NCI-H446 (cell line): ENCODE data around the gene COMMD2.

Experiments used
- DNase-seq, 2 experiments: peaks; one replicate each; lab custom pipeline; 2025; lab: John Stamatoyannopoulos, UW

COMMD2 gene

DNA sequence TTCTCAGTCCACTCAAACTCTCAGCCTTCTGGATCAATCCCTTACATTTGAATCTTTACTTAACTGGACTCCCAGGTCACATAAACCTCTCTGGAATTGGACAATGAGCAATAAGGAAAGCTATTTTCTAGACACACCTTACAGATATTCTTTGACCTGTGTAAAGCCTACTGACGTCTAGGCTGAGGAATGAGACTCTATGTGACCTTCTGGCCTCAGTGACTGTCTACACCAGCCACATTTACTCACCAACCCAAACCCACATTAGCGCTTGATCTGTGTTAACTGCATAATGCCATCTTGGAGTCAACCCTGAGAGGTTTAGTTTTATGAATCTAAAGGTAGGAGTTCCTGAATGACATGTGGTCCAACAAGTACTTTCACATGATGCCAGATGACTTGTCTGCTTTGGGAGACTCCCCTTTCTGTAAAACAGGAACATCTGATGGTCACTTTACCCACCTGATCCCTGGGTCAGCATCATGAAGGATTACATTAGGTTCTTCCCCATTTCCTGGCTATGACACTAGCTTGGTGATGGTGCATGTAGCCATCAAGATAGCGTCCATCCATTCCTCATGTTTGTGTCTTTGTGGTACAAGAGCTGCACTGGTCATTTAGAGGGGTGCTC is 11.4 kb upstream of the COMMD2 start:
- no peak for DNase-seq

DNA sequence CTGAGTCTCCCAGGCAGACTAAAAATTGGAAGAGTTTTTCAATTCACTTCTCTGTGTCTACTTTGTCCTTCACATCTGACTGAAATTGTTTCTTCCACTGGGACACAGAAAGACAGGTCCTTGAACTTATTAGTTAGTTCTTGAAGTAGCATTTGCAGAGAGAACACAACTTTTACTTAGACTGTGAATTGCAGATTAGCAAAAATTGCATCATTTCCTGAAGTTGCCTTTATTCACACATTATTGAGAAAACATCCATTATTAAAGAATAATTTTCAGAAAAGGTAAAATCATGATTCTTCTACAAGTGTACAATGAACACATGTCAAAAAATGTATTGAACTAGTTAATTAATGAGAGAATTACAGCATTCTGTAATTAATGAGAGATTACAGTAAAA is 1.4 kb upstream of the COMMD2 start:
- no peak for DNase-seq

DNA sequence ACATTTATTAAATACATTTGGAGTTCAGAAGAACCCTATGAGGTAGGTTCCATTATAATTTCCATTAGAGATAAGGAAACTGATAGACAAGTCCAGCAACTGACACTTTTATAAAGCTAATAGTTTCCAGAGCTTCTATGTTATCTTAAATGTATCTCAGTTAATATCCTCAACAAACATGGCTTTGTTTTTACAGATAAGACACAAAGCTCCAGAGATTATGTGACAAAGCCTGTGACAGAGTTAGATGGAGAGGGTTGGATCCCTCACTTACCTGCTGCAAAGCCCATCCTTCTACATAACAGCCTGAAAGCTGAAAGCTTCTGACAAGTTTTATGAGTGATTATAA is 473 bp upstream of the COMMD2 start:
- DNase-seq, result no peak

DNA sequence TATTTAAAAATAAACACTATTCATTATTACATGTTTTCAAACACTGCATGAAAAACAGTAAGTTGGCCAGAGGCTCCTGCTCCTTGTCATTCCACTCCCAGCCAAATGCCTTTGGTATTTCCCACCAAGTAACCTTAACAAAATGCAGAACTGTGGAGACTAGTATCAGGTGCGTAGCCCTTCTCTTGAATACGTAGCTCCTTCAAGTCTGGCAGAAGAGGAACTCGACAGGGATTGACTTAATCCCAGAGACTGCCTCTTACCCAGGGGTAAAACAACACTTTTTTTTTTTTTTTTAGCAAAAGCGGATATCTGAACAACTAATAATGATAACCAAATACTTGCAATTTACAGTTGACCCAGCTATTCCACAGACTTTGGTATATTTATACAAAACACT is 738 bp downstream of the COMMD2 start:
- DNase-seq, result no peak

DNA sequence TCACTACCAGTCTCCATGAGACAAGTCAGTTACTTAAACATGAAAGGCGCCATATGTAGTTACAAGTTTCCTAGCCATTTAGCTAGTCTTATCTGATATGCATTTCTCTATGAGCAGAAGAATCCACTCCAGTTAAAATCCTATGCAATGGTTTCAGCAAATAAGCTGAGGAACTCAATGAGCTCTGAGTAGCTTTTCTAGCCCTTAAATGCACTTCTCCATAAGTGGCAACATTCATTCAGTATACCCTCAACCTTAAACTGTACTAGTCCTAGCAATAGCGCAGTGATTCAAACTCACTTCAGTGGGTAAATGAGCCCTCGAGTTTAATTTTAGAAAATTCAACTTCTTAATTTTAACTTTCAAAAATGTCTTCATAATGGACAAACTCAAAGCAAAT is 7.7 kb downstream of the COMMD2 start:
- no peak for DNase-seq

DNA sequence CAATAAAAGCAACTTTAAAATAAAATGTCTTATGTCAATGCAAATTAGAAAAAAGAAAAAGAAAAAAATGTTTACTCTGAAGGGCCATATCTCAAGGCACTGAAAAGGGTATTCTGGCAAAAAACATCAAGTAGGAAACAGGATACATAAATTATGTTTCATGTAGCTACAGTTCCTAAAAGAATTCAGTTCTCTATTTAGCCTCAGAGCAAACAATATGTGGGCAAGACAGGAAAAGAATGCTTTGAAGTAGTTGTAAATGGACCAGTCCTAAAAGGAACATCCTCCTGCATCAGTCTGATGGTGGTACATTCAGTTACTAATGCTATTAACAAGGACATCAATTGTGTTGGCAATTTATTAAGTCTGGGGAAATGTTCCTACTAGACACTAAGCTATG is 8.1 kb downstream of the COMMD2 start:
- DNase-seq, result no peak

DNA sequence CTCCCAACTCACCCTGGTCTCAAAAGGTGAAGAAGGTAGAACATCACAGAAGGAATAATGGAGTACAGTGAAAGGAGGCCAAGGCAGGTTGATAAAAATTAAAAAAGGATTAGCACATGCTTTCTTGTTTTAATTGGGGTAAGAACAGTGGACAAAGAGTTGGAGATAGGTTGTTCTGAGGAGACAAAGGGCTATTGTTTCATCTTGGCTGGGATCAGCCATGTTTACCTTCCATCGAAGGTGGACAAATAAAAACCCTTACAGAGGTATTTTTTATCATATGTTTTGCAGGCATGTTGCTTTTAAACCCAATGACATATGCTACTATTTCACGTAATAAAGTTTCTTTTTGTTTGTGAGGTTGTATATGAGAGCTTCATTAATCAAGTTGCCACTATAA is 12.9 kb downstream of the COMMD2 start:
- DNase-seq, result no peak

DNA sequence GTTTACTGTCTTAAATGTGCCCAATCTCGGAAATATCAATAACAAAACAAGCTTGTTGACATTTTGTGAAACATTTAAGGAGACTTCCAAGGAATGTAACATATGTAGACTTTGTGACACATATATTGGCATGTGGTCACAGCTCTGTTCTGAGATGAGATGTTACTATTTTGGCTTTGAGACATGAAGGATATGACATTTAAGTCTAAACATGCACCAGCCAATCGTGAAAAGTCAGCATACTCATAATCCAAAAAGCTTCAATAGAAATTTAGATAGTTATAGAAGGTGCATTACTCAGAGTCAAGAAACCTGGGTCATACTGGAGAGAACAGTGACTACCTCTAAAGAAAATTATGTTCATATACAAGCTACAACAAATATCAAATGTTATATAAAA is 13.4 kb downstream of the COMMD2 start:
- DNase-seq, result no peak

DNA sequence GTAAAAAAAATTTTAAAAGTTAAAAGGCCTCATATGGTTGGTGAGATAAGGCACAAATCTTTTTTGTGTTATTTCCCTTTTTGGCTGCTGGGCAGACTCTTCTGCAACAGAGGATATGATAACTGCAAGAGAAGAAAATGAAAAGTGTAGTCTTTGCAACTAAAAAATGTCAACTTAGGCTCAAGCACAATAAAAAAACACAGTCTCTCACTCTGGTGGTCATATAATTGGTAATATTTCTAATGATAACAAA is 15.4 kb downstream of the COMMD2 start:
- no peak for DNase-seq

DNA sequence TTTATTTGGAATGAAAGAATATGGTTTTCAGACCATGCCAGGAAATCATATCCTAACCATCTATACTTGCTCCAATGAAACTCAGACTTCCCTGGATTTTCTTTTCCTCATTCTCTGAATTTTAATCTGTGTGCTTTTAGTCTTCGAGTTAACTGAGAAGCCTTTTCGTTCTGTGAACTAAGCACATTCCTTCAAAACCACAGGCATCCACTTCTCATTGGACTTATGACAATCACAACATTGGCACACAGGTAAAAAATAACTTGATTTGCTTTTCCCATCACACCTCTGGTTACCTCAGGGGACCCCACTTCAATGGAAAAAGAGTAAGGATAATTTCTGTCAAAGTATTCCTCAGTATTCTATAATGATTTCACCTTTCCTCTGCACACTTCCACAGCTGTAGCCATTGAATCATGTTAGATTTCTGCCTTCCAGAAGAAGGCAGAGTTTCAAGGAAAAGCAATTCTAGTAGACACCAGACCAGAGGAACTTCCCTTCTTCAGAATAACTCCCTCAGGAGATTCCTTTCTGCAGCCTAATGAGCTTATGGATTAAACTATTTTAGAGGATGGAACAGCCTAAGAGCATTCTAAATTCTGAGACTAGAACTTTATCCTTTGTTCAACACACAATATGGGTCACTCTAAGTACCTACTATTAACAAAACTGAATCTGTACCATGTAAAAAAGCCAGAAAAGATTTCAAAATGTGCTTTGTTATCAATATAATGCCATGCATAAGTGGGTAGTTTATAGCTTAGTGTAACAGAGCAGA is 15.9 kb downstream of the COMMD2 start:
- no peak for DNase-seq

DNA sequence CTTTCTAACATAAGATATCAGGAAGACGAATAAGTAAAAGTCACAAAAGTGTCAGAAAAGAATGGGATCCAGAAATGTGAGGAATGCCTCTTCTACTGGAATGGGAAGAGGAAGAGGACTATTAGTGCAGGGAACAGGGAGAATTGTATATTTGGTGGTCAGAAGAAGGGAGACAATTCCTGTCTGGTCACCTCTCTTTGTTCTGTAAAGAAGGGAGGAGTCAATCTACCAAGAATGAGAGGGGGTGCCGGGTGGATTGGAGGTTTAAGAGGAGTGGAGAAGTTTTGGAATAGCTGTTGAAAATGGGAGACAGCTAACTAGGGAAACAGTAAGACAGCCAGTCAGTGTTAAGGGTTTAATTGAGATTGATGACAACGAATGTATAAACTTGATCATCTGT is 20.1 kb downstream of the COMMD2 start:
- DNase-seq, result no peak

DNA sequence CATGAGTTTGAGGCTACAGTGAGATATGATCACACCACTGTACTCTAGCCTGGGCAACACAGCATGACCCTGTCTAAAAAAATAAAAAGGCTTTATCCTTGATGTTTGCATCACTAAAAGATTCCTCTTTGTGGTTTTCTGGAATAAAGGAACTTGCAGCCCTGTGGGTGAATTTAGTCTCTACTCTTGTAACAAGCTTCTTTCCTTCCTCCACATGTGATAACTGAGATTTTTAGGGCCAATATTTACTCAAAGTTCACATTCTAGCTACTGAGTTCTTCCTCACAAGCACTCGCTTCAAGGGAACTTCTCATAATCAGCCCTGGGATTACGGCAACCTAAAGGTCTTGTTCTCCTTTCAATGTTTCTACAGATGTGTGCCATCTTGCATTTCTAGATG is 24.6 kb downstream of the COMMD2 start:
- DNase-seq, result no peak

DNA sequence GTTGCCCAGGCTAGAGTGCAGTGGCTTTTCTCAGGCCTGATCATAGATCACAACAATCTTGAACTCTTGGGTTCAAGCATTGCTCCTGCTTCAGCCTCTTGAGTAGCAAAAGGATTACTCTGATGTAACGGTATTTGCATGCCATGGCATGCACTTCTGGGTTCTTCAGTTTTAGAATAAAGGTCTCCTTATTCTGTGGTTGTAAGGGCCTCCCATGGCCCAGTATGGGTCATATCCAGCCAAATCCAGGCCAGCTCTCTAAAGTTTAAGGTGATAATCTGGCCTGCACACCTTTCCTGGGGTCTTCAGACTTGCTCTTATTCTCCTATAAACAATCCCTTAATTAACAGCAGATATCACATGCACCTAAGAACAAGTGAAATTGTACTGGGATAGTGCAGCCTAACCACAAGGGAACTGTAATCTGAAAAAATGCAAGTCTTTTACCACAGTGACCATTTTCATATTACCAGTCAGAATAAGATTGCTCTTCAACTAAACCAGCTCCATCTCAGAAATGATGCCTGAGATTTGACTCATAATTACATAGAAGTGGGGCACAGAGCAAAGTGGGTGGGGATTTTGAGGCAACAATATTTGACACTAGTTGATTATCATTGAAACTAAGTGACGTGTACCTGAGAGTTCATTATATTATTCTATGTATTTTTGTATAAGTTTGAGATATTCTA is 25.4 kb downstream of the COMMD2 start:
- no peak for DNase-seq

DNA sequence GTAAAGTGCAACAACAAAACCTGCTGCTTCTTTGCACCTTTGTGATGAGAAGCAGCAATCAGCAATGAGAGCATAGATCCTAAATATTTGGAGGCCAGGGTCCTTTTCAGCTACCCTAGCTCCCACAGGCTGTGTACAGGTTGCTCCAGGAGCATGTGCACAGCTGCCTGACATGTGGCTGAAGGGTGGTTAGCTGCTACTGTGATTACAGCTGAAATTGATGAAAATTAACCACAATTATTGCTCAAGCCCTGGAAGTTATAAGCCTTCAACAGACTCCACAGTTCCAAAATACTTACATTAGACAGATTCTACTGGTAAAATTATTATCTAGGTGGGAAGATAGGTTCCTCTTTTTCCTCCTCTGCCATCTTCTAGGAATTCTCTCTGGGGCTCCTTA is 28.5 kb downstream of the COMMD2 start:
- DNase-seq, result no peak

DNA sequence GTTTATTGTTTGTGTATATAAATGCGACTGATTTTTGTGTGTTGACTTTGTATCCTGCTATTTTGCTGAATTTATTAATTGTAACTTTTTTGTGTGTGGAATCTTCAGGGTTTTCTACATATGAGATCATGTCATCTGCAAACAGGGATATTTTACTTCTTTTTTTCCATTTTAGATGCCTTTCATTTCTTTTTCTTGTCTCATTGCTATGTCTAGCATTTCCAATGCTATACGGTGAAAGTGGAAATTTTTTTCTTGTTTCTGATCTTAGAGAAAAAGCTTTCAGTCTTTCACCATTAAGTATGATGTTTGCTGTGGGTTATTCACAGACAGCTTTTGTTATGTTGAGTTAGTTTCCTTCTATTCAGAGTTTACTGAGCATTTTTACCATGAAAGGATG is 31.4 kb downstream of the COMMD2 start:
- DNase-seq, result no peak

DNA sequence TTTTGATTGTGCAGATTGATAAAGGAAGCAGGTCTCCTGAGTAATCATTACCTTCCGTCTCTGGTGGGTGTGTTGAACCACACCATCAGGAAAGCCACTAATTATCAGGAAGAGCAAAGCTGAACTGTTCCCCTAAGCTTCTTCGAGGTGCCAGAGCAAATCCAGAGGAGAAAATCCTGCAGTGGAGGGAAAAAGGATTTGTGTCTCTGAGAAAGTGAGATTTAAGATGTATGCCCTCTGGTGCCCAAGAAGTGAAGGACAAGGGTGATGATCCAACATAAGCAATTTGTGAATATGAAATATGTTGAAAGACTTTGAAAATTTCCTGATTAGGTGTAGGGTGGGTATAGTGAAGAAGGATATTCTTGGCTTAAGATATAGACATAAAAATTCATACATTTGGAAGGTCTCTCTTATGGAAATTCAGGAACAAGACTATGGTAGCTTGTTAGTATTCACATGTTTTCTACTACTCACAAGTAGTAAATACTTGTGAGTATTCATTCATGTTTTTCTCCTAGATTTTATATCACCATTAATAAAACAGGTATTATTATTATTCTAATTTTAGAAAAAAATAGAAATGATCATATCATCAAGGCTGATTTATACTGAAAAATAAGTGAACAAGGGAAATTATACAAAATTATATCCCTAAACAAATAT is 34.8 kb downstream of the COMMD2 start:
- peak; percentile 80 to 90 for DNase-seq

DNA sequence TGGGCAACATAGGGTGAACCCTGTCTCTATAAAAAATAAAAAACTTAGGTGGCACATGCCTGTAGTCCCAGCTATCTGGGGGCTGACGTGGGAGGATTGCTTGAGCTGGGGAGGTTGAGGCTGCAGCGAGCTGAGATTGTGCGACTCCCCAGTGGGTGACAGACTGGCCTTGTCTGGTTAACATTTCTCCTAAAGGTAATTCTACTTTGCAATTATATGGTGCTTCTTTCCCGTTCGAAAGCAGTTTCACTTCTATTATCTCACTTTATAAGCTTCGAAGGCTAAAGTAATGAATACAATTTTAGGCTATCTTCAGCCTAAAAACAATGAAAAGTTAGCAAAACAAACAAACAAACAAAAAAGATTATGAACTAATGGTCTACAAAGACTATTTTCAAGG is 35.3 kb downstream of the COMMD2 start:
- DNase-seq, result no peak

DNA sequence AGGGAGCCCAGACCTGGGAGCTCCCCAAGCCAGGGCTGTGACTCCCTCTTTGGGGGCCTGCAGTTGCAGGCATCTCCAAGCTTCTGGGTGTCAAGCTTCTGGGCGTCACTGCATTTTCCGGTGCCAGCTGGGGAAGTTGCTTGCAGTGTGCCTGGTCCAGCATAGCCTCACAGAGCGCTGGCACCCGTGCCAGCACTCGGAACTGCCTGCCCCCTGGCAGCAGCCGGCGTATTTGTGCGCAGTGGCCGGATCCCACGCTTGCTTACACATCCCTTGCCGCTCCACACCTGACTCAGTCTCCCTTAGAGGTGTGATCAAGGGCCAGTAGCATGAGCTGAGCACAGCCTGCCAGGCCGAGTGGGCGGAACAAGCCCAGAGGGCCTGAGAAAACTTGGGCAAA is 37.0 kb downstream of the COMMD2 start:
- no peak for DNase-seq

DNA sequence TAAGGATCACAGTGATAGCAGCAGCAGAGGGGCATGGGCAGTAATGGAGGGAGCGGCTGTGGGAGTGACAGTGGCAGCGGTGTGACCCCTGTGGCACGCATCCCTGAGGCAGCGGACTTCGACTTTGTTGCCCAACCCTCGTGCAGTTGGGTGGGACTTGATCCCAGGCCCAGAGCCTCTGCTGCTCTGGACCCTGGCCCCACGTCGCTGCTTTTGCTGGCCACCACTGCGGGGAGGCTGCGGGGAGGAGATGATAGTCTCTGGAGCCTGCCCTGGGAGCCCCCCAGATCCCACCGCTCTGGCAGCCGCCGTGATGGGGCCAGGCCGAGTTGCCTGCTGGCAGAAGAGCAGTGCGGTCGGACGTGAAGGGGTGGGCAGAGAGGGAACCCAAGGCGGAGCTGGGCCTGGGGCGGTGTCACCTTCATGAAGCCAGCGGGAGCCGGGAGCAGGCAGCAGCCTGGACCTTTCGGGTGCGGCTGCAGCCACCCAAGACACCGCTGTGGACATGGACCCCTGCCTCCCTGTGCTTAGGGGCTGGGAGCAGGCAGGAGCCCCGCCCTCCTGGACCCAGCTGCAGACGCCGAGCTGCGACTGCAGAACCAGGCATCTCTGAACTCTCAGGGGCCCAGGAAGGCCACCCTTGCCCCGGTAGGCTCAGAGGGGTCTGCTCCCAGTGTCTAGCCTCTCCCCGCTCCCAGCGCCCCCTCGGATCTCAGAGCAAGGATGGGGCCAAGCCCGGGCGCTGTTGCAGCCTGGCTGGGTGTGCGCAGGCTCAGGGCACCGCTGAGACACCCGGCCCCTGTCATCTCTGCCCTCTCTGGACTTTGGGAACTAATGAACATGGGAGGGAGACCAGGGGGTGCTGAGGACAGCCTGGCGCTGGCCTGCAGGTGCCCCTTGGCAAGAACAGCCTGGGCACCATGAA is 38.3 kb downstream of the COMMD2 start:
- DNase-seq, result no peak

DNA sequence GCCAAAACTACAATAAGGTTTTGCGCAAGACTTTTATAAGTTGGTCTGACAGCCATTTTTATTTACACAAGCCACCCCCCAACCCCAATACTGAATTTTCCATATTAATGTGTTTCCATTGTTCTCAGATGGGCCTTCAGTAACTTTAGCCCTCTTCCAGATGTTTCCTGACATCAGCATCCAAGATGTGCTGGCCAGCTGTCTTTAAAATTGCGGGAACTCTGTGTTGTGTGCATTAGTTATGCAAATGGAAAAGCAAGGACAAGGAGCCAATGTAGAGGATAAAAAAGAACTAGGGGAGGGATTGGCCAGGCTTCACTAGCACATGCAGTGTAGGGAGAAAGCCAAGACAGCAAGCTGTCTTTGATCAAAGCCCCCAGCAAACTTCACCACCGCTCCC is 45.4 kb downstream of the COMMD2 start:
- DNase-seq, result no peak

DNA sequence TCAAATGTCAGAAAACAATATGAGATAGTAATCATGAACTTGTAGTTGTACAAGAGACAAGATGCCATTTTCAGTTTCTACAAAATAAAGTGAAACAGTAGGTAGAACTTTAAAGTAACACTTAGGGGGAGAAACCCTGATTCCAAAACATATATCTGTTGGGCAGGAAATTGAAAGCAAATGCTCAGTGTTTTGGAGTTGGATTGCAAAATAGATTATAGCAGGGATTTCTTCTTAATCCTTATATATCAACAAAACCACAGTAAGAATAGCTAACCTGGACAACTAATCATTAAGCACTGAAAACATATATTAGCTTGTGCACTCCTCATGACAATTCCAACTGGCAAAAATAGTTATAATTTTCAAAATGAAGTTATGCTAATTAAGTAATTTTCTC is 46.9 kb downstream of the COMMD2 start:
- DNase-seq, result no peak

DNA sequence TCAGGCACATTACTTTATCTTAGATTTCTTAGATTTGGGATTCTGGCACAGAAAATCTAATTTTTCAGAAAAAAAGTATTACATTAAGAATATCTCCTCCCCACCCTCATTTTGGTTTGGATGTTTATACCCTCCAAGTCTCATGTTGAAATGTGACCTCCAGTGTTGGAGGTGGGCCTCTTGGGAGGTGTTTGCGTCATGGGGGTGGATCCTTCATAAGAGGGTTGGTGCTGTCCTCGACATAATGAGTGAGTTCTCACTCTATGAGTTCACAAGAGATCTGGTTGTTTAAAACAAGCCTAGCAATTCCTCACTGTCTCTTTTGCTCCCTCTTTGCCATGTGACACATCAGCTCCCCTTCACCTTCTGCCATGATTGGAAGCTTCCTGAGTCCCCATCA is 48.8 kb downstream of the COMMD2 start:
- DNase-seq, result no peak
